ENCODE measurements around the gene PDYN.

The PDYN gene

DNA sequence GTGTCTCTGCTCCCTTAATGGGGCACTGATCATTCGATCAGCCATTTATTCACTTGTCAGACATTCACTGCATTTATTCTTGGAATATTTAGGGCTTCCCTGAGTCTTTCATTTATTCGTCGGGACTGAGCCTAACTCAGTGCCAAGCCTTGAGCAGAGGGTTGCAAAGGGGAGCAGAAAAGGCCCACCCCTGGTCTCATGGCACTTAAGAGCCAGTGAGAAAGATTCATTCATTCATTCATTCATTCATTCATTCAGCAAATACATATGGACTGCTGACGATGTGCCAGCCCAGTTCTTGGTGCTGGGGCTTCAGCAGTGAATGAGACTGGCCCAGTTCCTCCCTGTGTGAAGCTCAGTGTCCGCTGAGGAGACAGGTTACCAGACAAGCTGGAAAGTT is 62.0 kb downstream of the PDYN start:
- no peak for TF ChIP-seq ZNF384 (IDR thresholded peaks at IDR 0.05)
- no peak for TF ChIP-seq CTBP1 (IDR thresholded peaks at IDR 0.05; ENCODE audit: borderline replicate concordance)
- no peak for TF ChIP-seq FOXA1 (IDR thresholded peaks at IDR 0.05)
- no peak for TF ChIP-seq TARDBP (IDR thresholded peaks at IDR 0.05)
- no peak for TF ChIP-seq LEF1 (IDR thresholded peaks at IDR 0.05; ENCODE audit: borderline replicate concordance)
- TF ChIP-seq HDGF (IDR thresholded peaks at IDR 0.05; ENCODE audit: borderline replicate concordance) = no peak
- TF ChIP-seq L3MBTL2 (conservative IDR thresholded peaks at IDR 0.05) = no peak
- no peak for TF ChIP-seq FOXM1 (IDR thresholded peaks at IDR 0.05; ENCODE audit: borderline replicate concordance)
- TF ChIP-seq SP1 (IDR thresholded peaks at IDR 0.05) = no peak
- no peak for TF ChIP-seq ARNT (IDR thresholded peaks at IDR 0.05)
- TF ChIP-seq SUZ12 (IDR thresholded peaks at IDR 0.05) = no peak
- TF ChIP-seq, protein P1, sequence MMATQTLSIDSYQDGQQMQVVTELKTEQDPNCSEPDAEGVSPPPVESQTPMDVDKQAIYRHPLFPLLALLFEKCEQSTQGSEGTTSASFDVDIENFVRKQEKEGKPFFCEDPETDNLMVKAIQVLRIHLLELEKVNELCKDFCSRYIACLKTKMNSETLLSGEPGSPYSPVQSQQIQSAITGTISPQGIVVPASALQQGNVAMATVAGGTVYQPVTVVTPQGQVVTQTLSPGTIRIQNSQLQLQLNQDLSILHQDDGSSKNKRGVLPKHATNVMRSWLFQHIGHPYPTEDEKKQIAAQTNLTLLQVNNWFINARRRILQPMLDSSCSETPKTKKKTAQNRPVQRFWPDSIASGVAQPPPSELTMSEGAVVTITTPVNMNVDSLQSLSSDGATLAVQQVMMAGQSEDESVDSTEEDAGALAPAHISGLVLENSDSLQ (IDR thresholded peaks at IDR 0.05) = no peak
- no peak for TF ChIP-seq NFRKB (IDR thresholded peaks at IDR 0.05)
- no peak for TF ChIP-seq ELF4 (IDR thresholded peaks at IDR 0.05)
- no peak for TF ChIP-seq BHLHE40 (IDR thresholded peaks at IDR 0.05; ENCODE audit: borderline replicate concordance)
- TF ChIP-seq FOXK2 (IDR thresholded peaks at IDR 0.05) = no peak
- ChIA-PET POLR2A (no interaction called here), CTCF (no interaction called here)
- no peak for DNase-seq (ENCODE audit: extremely low spot score)

- DNase-seq (ENCODE audit: extremely low spot score) = no peak
- CTCF ChIA-PET = no interaction called here
- TF ChIP-seq ELF4 (IDR thresholded peaks at IDR 0.05) (no peak), BHLHE40 (IDR thresholded peaks at IDR 0.05; ENCODE audit: borderline replicate concordance) (no peak), LEF1 (IDR thresholded peaks at IDR 0.05; ENCODE audit: borderline replicate concordance) (no peak), FOXM1 (IDR thresholded peaks at IDR 0.05; ENCODE audit: borderline replicate concordance) (no peak), SUZ12 (IDR thresholded peaks at IDR 0.05) (no peak), ARNT (IDR thresholded peaks at IDR 0.05) (no peak), ZNF384 (IDR thresholded peaks at IDR 0.05) (no peak), CTBP1 (IDR thresholded peaks at IDR 0.05; ENCODE audit: borderline replicate concordance) (no peak), NFRKB (IDR thresholded peaks at IDR 0.05) (no peak), SP1 (IDR thresholded peaks at IDR 0.05) (no peak), TARDBP (IDR thresholded peaks at IDR 0.05) (no peak)
- TF ChIP-seq, protein P1 (IDR thresholded peaks at IDR 0.05) = no peak
- POLR2A ChIA-PET = no interaction called here
Measured at GRCh38 chr20:1930165-1930564, 63.7 kb downstream of the PDYN start.

DNA sequence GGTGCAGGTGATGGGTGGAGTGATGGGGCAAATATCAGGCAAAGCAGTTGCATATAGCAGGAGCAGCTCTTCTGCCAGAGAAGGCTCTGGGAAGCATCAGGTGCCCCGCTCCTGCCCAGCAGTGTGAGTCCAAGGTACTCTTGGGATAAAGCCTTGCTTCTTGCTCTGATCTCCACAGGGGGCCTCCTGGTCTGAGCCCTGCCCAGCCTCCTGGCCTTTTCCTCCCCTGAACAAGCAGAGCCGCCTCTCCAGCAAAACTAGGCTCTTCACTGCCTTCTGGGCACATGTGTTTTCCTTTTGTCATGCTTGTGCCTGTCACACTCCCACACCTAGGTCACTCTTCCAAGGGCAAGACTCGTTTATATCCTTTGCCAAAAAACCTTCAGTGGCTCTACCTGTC is 64.4 kb downstream of the PDYN start:
- CTCF ChIA-PET = no interaction called here
- POLR2A ChIA-PET = no interaction called here
- DNase-seq (ENCODE audit: extremely low spot score) = no peak
- no peak for TF ChIP-seq CTBP1 (IDR thresholded peaks at IDR 0.05; ENCODE audit: borderline replicate concordance)
- TF ChIP-seq L3MBTL2 (conservative IDR thresholded peaks at IDR 0.05) = no peak
- TF ChIP-seq BHLHE40 (IDR thresholded peaks at IDR 0.05; ENCODE audit: borderline replicate concordance) = no peak
- TF ChIP-seq SUZ12 (IDR thresholded peaks at IDR 0.05) = no peak
- TF ChIP-seq FOXA1 (IDR thresholded peaks at IDR 0.05) = no peak
- no peak for TF ChIP-seq FOXM1 (IDR thresholded peaks at IDR 0.05; ENCODE audit: borderline replicate concordance)
- TF ChIP-seq ARNT (IDR thresholded peaks at IDR 0.05) = no peak
- no peak for TF ChIP-seq SP1 (IDR thresholded peaks at IDR 0.05)
- TF ChIP-seq NFRKB (IDR thresholded peaks at IDR 0.05) = no peak
- TF ChIP-seq HDGF (IDR thresholded peaks at IDR 0.05; ENCODE audit: borderline replicate concordance) = no peak
- TF ChIP-seq LEF1 (IDR thresholded peaks at IDR 0.05; ENCODE audit: borderline replicate concordance) = no peak
- no peak for TF ChIP-seq ELF4 (IDR thresholded peaks at IDR 0.05)

DNA sequence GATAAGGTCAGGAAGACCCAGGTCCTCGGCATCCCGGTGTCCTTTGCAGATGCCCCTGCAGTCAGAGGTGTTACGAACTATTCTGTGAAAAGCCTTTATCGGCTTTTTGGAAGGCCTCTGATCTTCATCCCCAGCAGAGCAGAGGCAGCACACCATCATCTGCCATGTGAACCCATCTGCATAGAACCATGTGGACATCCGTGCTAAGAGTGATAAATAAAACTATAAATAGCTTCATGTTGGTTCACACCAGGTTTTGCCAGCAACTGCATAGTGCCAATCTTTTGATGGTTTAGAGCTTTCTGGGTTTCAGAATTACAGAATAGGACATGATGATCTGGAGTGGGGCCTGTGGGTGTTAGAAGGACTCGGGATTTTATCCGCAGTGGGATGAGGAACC is 65.1 kb downstream of the PDYN start:
- no peak for DNase-seq (ENCODE audit: extremely low spot score)
- ChIA-PET POLR2A (no interaction called here), CTCF (no interaction called here)
- TF ChIP-seq ELF4 (IDR thresholded peaks at IDR 0.05) = no peak
- TF ChIP-seq TARDBP (IDR thresholded peaks at IDR 0.05) = no peak
- no peak for TF ChIP-seq BHLHE40 (IDR thresholded peaks at IDR 0.05; ENCODE audit: borderline replicate concordance)
- TF ChIP-seq, protein P1 (IDR thresholded peaks at IDR 0.05) = no peak
- no peak for TF ChIP-seq SUZ12 (IDR thresholded peaks at IDR 0.05)

Measured in HEK293T (cell line).